HEK293T (cell line): ENCODE data around the gene SELENOS.

ENCODE experiments used
- ARNT ChIP-seq: fragments of 450-650 bp; IDR thresholded peaks from 2 replicates; pipeline ENCODE4 v1.6.1; 2017; ENCODE audit warnings: mild to moderate bottlenecking
- FOXA1 ChIP-seq: fragments of 450-650 bp; IDR thresholded peaks from 2 replicates; pipeline ENCODE4 v1.6.1; 2016; ENCODE audit warnings: mild to moderate bottlenecking
- FOXM1 ChIP-seq: fragments of 450-650 bp; IDR thresholded peaks from 2 replicates; pipeline ENCODE4 v1.6.1; 2017; ENCODE audit warnings: mild to moderate bottlenecking, borderline replicate concordance
- NFRKB ChIP-seq: fragments of 450-650 bp; IDR thresholded peaks from 2 replicates; pipeline ENCODE4 v1.6.1; 2016; ENCODE audit warnings: mild to moderate bottlenecking, moderate library complexity
- SP1 ChIP-seq: fragments of 450-650 bp; IDR thresholded peaks from 2 replicates; pipeline ENCODE4 v1.6.1; 2017
- SUZ12 ChIP-seq: fragments of 450-650 bp; IDR thresholded peaks from 2 replicates; pipeline ENCODE4 v1.6.1; 2016; ENCODE audit warnings: mild to moderate bottlenecking
- TARDBP ChIP-seq: fragments of 450-650 bp; IDR thresholded peaks from 2 replicates; pipeline ENCODE4 v1.6.1; 2016

- no peak for TF ChIP-seq ARNT
- no peak for TF ChIP-seq FOXM1
- no peak for TF ChIP-seq SP1
- no peak for TF ChIP-seq TARDBP
- no peak for TF ChIP-seq FOXA1
- TF ChIP-seq SUZ12: no peak
- TF ChIP-seq NFRKB: no peak
Measured at GRCh38 chr15:101225658-101226057, 51.6 kb downstream of the SELENOS start.
